Measurements from ENCODE around the gene JAKMIP2.

DNA sequence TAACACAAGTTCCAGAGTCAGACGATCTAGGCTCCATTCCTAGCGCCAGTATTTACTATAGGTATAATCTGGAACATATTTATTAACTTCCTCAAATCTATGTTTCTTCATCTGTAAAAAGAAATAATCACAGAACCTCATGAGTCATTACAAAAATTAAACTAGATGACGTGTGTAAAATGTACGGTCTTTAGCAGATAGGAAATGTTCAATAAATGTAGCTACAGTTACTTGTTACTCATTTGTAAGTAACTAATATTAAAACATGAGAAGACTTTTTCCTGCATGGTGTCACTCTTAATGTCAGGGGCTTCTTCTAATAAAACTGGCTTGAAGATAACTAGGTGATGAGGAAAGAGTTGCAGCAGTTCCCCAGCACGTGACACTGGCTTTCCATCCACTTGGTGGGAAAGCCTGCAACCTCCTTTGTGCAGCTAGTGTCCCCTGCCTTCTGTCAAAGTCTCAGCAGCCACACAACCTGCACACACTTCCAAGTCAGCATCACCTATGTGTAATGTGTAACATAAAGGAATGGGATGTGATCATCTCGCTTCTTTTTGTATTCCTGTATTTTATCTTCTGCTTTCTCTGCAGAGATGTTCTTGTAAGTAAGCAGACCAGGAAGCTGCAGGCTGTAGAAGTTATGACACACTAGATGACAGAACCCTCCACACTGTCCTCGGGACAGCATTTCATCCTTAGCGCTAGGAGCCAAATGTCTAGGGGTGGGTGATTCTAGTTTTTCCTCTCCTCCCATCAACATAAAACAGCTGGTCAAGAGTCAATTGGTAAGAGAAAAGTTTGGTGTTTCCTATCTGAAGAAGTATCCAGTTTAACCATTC is 1.8 kb upstream of the JAKMIP2 start:
- TF ChIP-seq, protein P1, sequence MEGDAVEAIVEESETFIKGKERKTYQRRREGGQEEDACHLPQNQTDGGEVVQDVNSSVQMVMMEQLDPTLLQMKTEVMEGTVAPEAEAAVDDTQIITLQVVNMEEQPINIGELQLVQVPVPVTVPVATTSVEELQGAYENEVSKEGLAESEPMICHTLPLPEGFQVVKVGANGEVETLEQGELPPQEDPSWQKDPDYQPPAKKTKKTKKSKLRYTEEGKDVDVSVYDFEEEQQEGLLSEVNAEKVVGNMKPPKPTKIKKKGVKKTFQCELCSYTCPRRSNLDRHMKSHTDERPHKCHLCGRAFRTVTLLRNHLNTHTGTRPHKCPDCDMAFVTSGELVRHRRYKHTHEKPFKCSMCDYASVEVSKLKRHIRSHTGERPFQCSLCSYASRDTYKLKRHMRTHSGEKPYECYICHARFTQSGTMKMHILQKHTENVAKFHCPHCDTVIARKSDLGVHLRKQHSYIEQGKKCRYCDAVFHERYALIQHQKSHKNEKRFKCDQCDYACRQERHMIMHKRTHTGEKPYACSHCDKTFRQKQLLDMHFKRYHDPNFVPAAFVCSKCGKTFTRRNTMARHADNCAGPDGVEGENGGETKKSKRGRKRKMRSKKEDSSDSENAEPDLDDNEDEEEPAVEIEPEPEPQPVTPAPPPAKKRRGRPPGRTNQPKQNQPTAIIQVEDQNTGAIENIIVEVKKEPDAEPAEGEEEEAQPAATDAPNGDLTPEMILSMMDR (conservative IDR thresholded peaks at IDR 0.05 in 1 of 2, IDR thresholded peaks at IDR 0.05 in 1 of 2; ENCODE audit: low read depth in 1 of 2, low read length in 2 of 2) = no peak
- TF ChIP-seq EZH2 (IDR thresholded peaks at IDR 0.05; ENCODE audit: low read length, missing control alignments) = no peak
